ENCODE measurements around the gene AJM1.
"Not testable (repeated sequence)": the region's sequence is repeated elsewhere in the genome, so short reads cannot be mapped to it uniquely, and the experiment has no call there.

AJM1 gene

GRCh38 chr9:136831002-136831719 is 11.1 kb upstream of the AJM1 start:
- no peak for DNase-seq (ENCODE audit: low read depth, low spot score)

GRCh38 chr9:136831720-136832104 is 10.6 kb upstream of the AJM1 start:
- DNase-seq (ENCODE audit: low read depth, low spot score): no peak

GRCh38 chr9:136832581-136832980 is 9.7 kb upstream of the AJM1 start:
- DNase-seq (ENCODE audit: low read depth, low spot score): no peak

- DNase-seq (ENCODE audit: low read depth, low spot score): not testable (repeated sequence)
These were observed 8.8 kb upstream of the AJM1 start for GRCh38 chr9:136833381-136834048.

GRCh38 chr9:136835162-136835931 is 6.9 kb upstream of the AJM1 start:
- no peak for DNase-seq (ENCODE audit: low read depth, low spot score)

- DNase-seq (ENCODE audit: low read depth, low spot score): no peak
These were observed 6.1 kb upstream of the AJM1 start for GRCh38 chr9:136835932-136836904.

GRCh38 chr9:136837146-136837855 is 5.0 kb upstream of the AJM1 start:
- no peak for DNase-seq (ENCODE audit: low read depth, low spot score)

- DNase-seq (ENCODE audit: low read depth, low spot score): not testable (repeated sequence)
These were observed 4.4 kb upstream of the AJM1 start for GRCh38 chr9:136837856-136838277.

GRCh38 chr9:136838314-136839228 is 3.7 kb upstream of the AJM1 start:
- DNase-seq (ENCODE audit: low read depth, low spot score): no peak

GRCh38 chr9:136839229-136840139 is 2.8 kb upstream of the AJM1 start:
- no peak for DNase-seq (ENCODE audit: low read depth, low spot score)

- DNase-seq (ENCODE audit: low read depth, low spot score): peak; percentile 53
These were observed 2.0 kb upstream of the AJM1 start for GRCh38 chr9:136840140-136840876.

- DNase-seq (ENCODE audit: low read depth, low spot score): no peak
These were observed 1.2 kb upstream of the AJM1 start for GRCh38 chr9:136840877-136841645.

GRCh38 chr9:136841646-136842379 is 465 bp upstream of the AJM1 start:
- DNase-seq (ENCODE audit: low read depth, low spot score): not testable (repeated sequence)

- not testable (repeated sequence) for DNase-seq (ENCODE audit: low read depth, low spot score)
These were observed 1.0 kb downstream of the AJM1 start for GRCh38 chr9:136843159-136843800.

GRCh38 chr9:136843801-136844740 is 1.8 kb downstream of the AJM1 start:
- peak; percentile 47 for DNase-seq (ENCODE audit: low read depth, low spot score)
